Liver (tissue), 9 donors: ENCODE measurements around the gene ELOB. TPM values are rescaled to one million over a fixed set of nuclear protein-coding genes. Genes with fewer than 3 reads are reported as not detected.

Experiments
- DNase-seq: peaks from one replicate; pipeline ENCODE4 v3.0.0-alpha.2; 2017; ENCODE audit warnings: low spot score
- H3K27ac ChIP-seq, 2 donors: one replicate each; pipeline ENCODE4 v1.7.0; 2013; ENCODE audit warnings: inconsistent platforms in 2 of 2, low read length in 2 of 2, control low read depth in 1 of 2, low read depth in 1 of 2, mild to moderate bottlenecking in 1 of 2
- H3K27me3 ChIP-seq, 4 donors: one replicate each; pipeline versions ENCODE4 v1.6.1 to v1.7.0; 2013; ENCODE audit warnings: low read length in 3 of 4, inconsistent platforms in 1 of 4, mild to moderate bottlenecking in 1 of 4, moderate library complexity in 1 of 4; ENCODE audit not compliant: control insufficient read depth in 4 of 4, insufficient read depth in 4 of 4
- H3K36me3 ChIP-seq, 4 donors: one replicate each; pipeline versions ENCODE4 v1.6.1 to v1.7.0; 2013; ENCODE audit warnings: low read length in 3 of 4, mild to moderate bottlenecking in 3 of 4, low read depth in 1 of 4, moderate library complexity in 1 of 4; ENCODE audit not compliant: control insufficient read depth in 4 of 4, insufficient read depth in 3 of 4
- H3K4me1 ChIP-seq, 4 donors: one replicate each; pipeline versions ENCODE4 v1.6.1 to v1.7.0; 2013; ENCODE audit warnings: low read length in 3 of 4, mild to moderate bottlenecking in 3 of 4, moderate library complexity in 1 of 4; ENCODE audit not compliant: control insufficient read depth in 4 of 4, insufficient read depth in 4 of 4
- H3K4me3 ChIP-seq, 3 donors: one replicate each; pipeline versions ENCODE4 v1.6.1 to v1.7.0; 2013; ENCODE audit warnings: low read length in 3 of 3, control low read depth in 1 of 3, low read depth in 1 of 3, mild to moderate bottlenecking in 1 of 3
- H3K9ac ChIP-seq, 2 donors: one replicate each; pipeline ENCODE4 v1.7.0; 2013; ENCODE audit warnings: low read length in 2 of 2, mild to moderate bottlenecking in 2 of 2, moderate library complexity in 2 of 2, control low read depth in 1 of 2, low read depth in 1 of 2
- H3K9me3 ChIP-seq, 4 donors: one replicate each; pipeline versions ENCODE4 v1.6.1 to v1.7.0; 2013; ENCODE audit warnings: low read length in 3 of 4; ENCODE audit not compliant: control insufficient read depth in 4 of 4
- EGR1 ChIP-seq, 2 donors: IDR thresholded peaks; 2 replicates each; pipeline ENCODE4 v1.6.1; 2016 to 2018; ENCODE audit warnings: antibody characterized with exemption in 2 of 2, low read depth in 2 of 2
- FOXA2 ChIP-seq: IDR thresholded peaks from 2 replicates; pipeline ENCODE4 v1.6.1; 2016; ENCODE audit warnings: antibody characterized with exemption
- HNF4A ChIP-seq, 2 donors: conservative IDR thresholded peaks; 2 replicates each; pipeline ENCODE4 v1.6.1; 2016; ENCODE audit warnings: antibody characterized with exemption in 2 of 2, mild to moderate bottlenecking in 2 of 2
- HNF4G ChIP-seq: IDR thresholded peaks from 2 replicates; pipeline ENCODE4 v1.6.1; 2016; ENCODE audit warnings: antibody characterized with exemption
- JUND ChIP-seq, 2 donors: IDR thresholded peaks; 2 replicates each; pipeline ENCODE4 v1.6.1; 2016; ENCODE audit warnings: antibody characterized with exemption in 2 of 2
- NR2F2 ChIP-seq: IDR thresholded peaks from 2 replicates; pipeline ENCODE4 v1.6.1; 2016; ENCODE audit warnings: antibody characterized with exemption
- RAD21 ChIP-seq, 2 donors: IDR thresholded peaks; 2 replicates each; pipeline ENCODE4 v1.6.1; 2016; ENCODE audit warnings: antibody characterized with exemption in 2 of 2, mild to moderate bottlenecking in 2 of 2
- RXRA ChIP-seq, 2 donors: IDR thresholded peaks; 2 replicates each; pipeline ENCODE4 v1.6.1; 2017 to 2018; ENCODE audit warnings: antibody characterized with exemption in 2 of 2, mild to moderate bottlenecking in 1 of 2
- SP1 ChIP-seq: IDR thresholded peaks from 2 replicates; pipeline ENCODE4 v1.6.1; 2018; ENCODE audit warnings: antibody characterized with exemption, mild to moderate bottlenecking
- TAF1 ChIP-seq: conservative IDR thresholded peaks from 2 replicates; pipeline ENCODE4 v1.6.1; 2016; ENCODE audit warnings: antibody characterized with exemption, mild to moderate bottlenecking
- ZBTB33 ChIP-seq: IDR thresholded peaks from 2 replicates; pipeline ENCODE4 v1.6.1; 2016; ENCODE audit warnings: antibody characterized with exemption
- whole genome bisulfite sequencing: extraction: QIAGEN DNeasy Blood & Tissue Kit; methylation state at CpG from one replicate; pipeline ENCODE4 v1.1.7; 2013; 5-methylcytosine and 5-hydroxymethylcytosine counted together
- polyA plus RNA-seq, 2 donors: library from polyadenylated mRNA; stranded (reverse) in 1 of 2; unstranded in 1 of 2; fragments of 200-250 nt in 1 of 2; fragments of >200 nt in 1 of 2; fragmentation: Nextera tagmentation in 1 of 2; extraction: Ambion mirVana in 1 of 2; gene quantifications; one replicate each; pipeline versions ENCODE4 v1.2.1 to v1.2.3, GENCODE V29; 2013 to 2015
- total RNA-seq, 2 donors: library from RNA; depleted of rRNA; stranded (reverse); fragments of >200 nt; gene quantifications; one replicate each; pipeline ENCODE4 v1.2.3, GENCODE V29; 2014
- TF ChIP-seq, protein P1 (sequence below): IDR thresholded peaks from 2 replicates; pipeline ENCODE4 v1.6.1; 2016; ENCODE audit warnings: antibody characterized with exemption
- TF ChIP-seq, protein P2 (sequence below): fragments of 150-350 bp; IDR thresholded peaks from 2 replicates; pipeline ENCODE4 v1.5.1; 2017; ENCODE audit warnings: improper control_type of control experiment, low read depth, low read length; ENCODE audit not compliant: missing input control
- TF ChIP-seq, protein P3 (sequence below): IDR thresholded peaks from 2 replicates; pipeline ENCODE4 v1.6.1; 2016; ENCODE audit warnings: antibody characterized with exemption, mild to moderate bottlenecking
- TF ChIP-seq, protein P4 (sequence below): IDR thresholded peaks from 2 replicates; pipeline ENCODE4 v1.6.1; 2016; ENCODE audit warnings: antibody characterized with exemption
- donor health status: healthy.
- donor health status: healthy.
- donor health status: healthy.
- donor health status: healthy.
- donor health status: healthy.

Gene ELOB
- total and polyA plus RNA-seq, 4 donors = 114 to 395 (median 313) TPM

- no peaks in the 10 kb centered on the region for H3K9me3 ChIP-seq
- no peak for DNase-seq
- H3K4me1 ChIP-seq = no peaks in the 10 kb centered on the region
- no peak overlapping the region for H3K4me3 ChIP-seq
- H3K27ac ChIP-seq = no peak overlapping the region
- 70% methylated on average over 15 of the region's 15 CpGs for WGBS
- TF ChIP-seq NR2F2 = no peak
- TF ChIP-seq RXRA (IDR thresholded peaks at IDR 0.05) = no peak
- no peak for TF ChIP-seq TAF1
- no peak for TF ChIP-seq ZBTB33
- TF ChIP-seq JUND (IDR thresholded peaks at IDR 0.05) = no peak
- TF ChIP-seq SP1 = no peak
- no peak for TF ChIP-seq RAD21 (IDR thresholded peaks at IDR 0.05)
- TF ChIP-seq HNF4G = no peak
- TF ChIP-seq EGR1 (IDR thresholded peaks at IDR 0.05; ENCODE audit: low read depth in 2 of 2) = no peak
- TF ChIP-seq HNF4A (conservative IDR thresholded peaks at IDR 0.05) = no peak
- H3K27me3 ChIP-seq = peaks cover 0 to 4% (median 0%) of the 10 kb centered on the region in 4 donors
- no peaks in the 10 kb centered on the region for H3K36me3 ChIP-seq
- no peak overlapping the region for H3K9ac ChIP-seq
Observed at GRCh38 chr16:2811703-2812471, 34.8 kb upstream of the ELOB start.

GRCh38 chr16:2810651-2811050 is 33.6 kb upstream of the ELOB start:
- no peaks in the 10 kb centered on the region for H3K36me3 ChIP-seq
- H3K27ac ChIP-seq = no peak overlapping the region
- TF ChIP-seq TAF1 = no peak
- TF ChIP-seq, protein P1, sequence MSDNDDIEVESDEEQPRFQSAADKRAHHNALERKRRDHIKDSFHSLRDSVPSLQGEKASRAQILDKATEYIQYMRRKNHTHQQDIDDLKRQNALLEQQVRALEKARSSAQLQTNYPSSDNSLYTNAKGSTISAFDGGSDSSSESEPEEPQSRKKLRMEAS = no peak
- TF ChIP-seq, protein P2, sequence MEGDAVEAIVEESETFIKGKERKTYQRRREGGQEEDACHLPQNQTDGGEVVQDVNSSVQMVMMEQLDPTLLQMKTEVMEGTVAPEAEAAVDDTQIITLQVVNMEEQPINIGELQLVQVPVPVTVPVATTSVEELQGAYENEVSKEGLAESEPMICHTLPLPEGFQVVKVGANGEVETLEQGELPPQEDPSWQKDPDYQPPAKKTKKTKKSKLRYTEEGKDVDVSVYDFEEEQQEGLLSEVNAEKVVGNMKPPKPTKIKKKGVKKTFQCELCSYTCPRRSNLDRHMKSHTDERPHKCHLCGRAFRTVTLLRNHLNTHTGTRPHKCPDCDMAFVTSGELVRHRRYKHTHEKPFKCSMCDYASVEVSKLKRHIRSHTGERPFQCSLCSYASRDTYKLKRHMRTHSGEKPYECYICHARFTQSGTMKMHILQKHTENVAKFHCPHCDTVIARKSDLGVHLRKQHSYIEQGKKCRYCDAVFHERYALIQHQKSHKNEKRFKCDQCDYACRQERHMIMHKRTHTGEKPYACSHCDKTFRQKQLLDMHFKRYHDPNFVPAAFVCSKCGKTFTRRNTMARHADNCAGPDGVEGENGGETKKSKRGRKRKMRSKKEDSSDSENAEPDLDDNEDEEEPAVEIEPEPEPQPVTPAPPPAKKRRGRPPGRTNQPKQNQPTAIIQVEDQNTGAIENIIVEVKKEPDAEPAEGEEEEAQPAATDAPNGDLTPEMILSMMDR = no peak
- TF ChIP-seq, protein P3, sequence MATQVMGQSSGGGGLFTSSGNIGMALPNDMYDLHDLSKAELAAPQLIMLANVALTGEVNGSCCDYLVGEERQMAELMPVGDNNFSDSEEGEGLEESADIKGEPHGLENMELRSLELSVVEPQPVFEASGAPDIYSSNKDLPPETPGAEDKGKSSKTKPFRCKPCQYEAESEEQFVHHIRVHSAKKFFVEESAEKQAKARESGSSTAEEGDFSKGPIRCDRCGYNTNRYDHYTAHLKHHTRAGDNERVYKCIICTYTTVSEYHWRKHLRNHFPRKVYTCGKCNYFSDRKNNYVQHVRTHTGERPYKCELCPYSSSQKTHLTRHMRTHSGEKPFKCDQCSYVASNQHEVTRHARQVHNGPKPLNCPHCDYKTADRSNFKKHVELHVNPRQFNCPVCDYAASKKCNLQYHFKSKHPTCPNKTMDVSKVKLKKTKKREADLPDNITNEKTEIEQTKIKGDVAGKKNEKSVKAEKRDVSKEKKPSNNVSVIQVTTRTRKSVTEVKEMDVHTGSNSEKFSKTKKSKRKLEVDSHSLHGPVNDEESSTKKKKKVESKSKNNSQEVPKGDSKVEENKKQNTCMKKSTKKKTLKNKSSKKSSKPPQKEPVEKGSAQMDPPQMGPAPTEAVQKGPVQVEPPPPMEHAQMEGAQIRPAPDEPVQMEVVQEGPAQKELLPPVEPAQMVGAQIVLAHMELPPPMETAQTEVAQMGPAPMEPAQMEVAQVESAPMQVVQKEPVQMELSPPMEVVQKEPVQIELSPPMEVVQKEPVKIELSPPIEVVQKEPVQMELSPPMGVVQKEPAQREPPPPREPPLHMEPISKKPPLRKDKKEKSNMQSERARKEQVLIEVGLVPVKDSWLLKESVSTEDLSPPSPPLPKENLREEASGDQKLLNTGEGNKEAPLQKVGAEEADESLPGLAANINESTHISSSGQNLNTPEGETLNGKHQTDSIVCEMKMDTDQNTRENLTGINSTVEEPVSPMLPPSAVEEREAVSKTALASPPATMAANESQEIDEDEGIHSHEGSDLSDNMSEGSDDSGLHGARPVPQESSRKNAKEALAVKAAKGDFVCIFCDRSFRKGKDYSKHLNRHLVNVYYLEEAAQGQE = no peak
- no peak for TF ChIP-seq RXRA (IDR thresholded peaks at IDR 0.05)
- TF ChIP-seq HNF4A (conservative IDR thresholded peaks at IDR 0.05) = no peak
- TF ChIP-seq, protein P4, sequence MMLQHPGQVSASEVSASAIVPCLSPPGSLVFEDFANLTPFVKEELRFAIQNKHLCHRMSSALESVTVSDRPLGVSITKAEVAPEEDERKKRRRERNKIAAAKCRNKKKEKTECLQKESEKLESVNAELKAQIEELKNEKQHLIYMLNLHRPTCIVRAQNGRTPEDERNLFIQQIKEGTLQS = no peak
- no peak for TF ChIP-seq FOXA2
- no peak for TF ChIP-seq SP1
- H3K4me1 ChIP-seq = no peaks in the 10 kb centered on the region
- no peak for DNase-seq
- no peak overlapping the region for H3K4me3 ChIP-seq
- no peaks in the 10 kb centered on the region for H3K9me3 ChIP-seq
- 79% methylated on average over 6 of the region's 6 CpGs for WGBS
- H3K27me3 ChIP-seq = peaks cover 0 to 4% (median 0%) of the 10 kb centered on the region in 4 donors
- no peak overlapping the region for H3K9ac ChIP-seq
